HL-60 (cell line): ENCODE data around the gene RAD18.

Experiments
- DNase-seq, 2 experiments: peaks; one replicate each; pipeline ENCODE4 v3.0.0-alpha.2; 2010 to 2020; ENCODE audit warnings: low read depth in 1 of 2, low spot score in 1 of 2
- H3K27ac ChIP-seq: fragments of 250-450 bp; sonication (Bioruptor Pico); replicated peaks from 2 replicates; pipeline ENCODE4 v1.5.1; 2020; ENCODE audit warnings: mild to moderate bottlenecking, moderate library complexity
- H3K27me3 ChIP-seq: fragments of 250-450 bp; sonication (Bioruptor Pico); 2 replicates; pipeline ENCODE4 v1.5.1; 2021; ENCODE audit warnings: mild to moderate bottlenecking, moderate library complexity; ENCODE audit not compliant: insufficient read depth, poor library complexity, severe bottlenecking
- H3K4me3 ChIP-seq: replicated peaks from 2 replicates; pipeline ENCODE4 v1.5.1; 2011; ENCODE audit warnings: mild to moderate bottlenecking, control low read depth, low read length; ENCODE audit not compliant: insufficient read depth
- GABPA ChIP-seq: IDR thresholded peaks from 2 replicates; pipeline ENCODE4 v1.6.1; 2012; ENCODE audit warnings: low read depth
- POLR2AphosphoS5 ChIP-seq: IDR thresholded peaks from 2 replicates; pipeline ENCODE4 v1.6.1; 2012; ENCODE audit warnings: low read depth
- SPI1 ChIP-seq: IDR thresholded peaks from 2 replicates; pipeline ENCODE4 v1.6.1; 2012; ENCODE audit warnings: low read depth, mild to moderate bottlenecking, borderline replicate concordance
- TF ChIP-seq, protein P1 (sequence below): IDR thresholded peaks from 2 replicates; pipeline ENCODE4 v1.6.1; 2012; ENCODE audit warnings: low read depth; ENCODE audit not compliant: insufficient replicate concordance
- TF ChIP-seq, protein P2 (sequence below): IDR thresholded peaks from one replicate; pipeline ENCODE4 v1.5.1; 2011; ENCODE audit warnings: low read length, control low read depth, inconsistent platforms; ENCODE audit not compliant: insufficient read depth

Gene RAD18

DNA sequence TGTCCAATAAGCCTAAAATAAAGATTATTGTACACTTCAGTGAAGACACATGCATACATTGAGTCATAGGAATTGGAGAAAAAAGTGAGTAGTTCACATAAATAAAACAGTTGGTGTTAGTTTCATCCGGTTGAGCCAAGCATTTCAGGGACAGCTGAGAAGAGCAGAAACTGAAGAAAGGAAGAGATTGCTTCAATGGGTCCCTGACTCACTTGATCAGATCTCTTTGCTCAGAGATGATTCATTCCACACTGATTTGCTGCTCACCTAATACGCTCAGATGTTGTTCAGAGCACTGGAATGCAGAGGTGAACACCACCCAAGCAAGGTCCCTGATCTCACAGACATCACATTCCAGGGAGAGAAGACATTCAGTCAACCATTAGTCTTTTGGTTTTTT, 93.7 kb downstream of the RAD18 start:
- Histone ChIP-seq H3K4me3 (no peak overlapping the region), H3K27ac (no peak overlapping the region), H3K27me3 (no peaks in the 10 kb centered on the region)
- no peak for TF ChIP-seq GABPA
- TF ChIP-seq, protein P1, sequence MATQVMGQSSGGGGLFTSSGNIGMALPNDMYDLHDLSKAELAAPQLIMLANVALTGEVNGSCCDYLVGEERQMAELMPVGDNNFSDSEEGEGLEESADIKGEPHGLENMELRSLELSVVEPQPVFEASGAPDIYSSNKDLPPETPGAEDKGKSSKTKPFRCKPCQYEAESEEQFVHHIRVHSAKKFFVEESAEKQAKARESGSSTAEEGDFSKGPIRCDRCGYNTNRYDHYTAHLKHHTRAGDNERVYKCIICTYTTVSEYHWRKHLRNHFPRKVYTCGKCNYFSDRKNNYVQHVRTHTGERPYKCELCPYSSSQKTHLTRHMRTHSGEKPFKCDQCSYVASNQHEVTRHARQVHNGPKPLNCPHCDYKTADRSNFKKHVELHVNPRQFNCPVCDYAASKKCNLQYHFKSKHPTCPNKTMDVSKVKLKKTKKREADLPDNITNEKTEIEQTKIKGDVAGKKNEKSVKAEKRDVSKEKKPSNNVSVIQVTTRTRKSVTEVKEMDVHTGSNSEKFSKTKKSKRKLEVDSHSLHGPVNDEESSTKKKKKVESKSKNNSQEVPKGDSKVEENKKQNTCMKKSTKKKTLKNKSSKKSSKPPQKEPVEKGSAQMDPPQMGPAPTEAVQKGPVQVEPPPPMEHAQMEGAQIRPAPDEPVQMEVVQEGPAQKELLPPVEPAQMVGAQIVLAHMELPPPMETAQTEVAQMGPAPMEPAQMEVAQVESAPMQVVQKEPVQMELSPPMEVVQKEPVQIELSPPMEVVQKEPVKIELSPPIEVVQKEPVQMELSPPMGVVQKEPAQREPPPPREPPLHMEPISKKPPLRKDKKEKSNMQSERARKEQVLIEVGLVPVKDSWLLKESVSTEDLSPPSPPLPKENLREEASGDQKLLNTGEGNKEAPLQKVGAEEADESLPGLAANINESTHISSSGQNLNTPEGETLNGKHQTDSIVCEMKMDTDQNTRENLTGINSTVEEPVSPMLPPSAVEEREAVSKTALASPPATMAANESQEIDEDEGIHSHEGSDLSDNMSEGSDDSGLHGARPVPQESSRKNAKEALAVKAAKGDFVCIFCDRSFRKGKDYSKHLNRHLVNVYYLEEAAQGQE, result no peak
- no peak for TF ChIP-seq SPI1
- no peak for TF ChIP-seq POLR2AphosphoS5
- TF ChIP-seq, protein P2, sequence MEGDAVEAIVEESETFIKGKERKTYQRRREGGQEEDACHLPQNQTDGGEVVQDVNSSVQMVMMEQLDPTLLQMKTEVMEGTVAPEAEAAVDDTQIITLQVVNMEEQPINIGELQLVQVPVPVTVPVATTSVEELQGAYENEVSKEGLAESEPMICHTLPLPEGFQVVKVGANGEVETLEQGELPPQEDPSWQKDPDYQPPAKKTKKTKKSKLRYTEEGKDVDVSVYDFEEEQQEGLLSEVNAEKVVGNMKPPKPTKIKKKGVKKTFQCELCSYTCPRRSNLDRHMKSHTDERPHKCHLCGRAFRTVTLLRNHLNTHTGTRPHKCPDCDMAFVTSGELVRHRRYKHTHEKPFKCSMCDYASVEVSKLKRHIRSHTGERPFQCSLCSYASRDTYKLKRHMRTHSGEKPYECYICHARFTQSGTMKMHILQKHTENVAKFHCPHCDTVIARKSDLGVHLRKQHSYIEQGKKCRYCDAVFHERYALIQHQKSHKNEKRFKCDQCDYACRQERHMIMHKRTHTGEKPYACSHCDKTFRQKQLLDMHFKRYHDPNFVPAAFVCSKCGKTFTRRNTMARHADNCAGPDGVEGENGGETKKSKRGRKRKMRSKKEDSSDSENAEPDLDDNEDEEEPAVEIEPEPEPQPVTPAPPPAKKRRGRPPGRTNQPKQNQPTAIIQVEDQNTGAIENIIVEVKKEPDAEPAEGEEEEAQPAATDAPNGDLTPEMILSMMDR, result no peak
- DNase-seq, result no peak

- H3K27me3 ChIP-seq, result no peaks in the 10 kb centered on the region
- TF ChIP-seq, protein P1, result no peak
- TF ChIP-seq SPI1, result no peak
- no peak for TF ChIP-seq POLR2AphosphoS5
- no peak for TF ChIP-seq GABPA
- TF ChIP-seq, protein P2, result no peak
- no peak for DNase-seq
- H3K4me3 ChIP-seq, result no peak overlapping the region
- no peak overlapping the region for H3K27ac ChIP-seq
Measured at GRCh38 chr3:8868996-8869395, 94.3 kb downstream of the RAD18 start.

- DNase-seq, result no peak
- no peak for TF ChIP-seq POLR2AphosphoS5
- TF ChIP-seq GABPA, result no peak
- TF ChIP-seq SPI1, result no peak
- TF ChIP-seq, protein P2, result no peak
- TF ChIP-seq, protein P1, result no peak
- no peak overlapping the region for H3K27ac ChIP-seq
- no peak overlapping the region for H3K4me3 ChIP-seq
- H3K27me3 ChIP-seq, result no peaks in the 10 kb centered on the region
Measured at GRCh38 chr3:8867646-8868045, 95.6 kb downstream of the RAD18 start.
